Stimulated activated CD4-positive, alpha-beta T cell treated with anti-CD3 and anti-CD28 coated beads, Interleukin-12 subunit alpha, Interleukin-12 subunit beta, amount 100 ng/mL, for 48 hours (primary cell): ENCODE results near the gene ACTG2.
"Not testable (repeated sequence)": the region's sequence is repeated elsewhere in the genome, so short reads cannot be mapped to it uniquely, and the experiment has no call there.

Experiments used
- DNase-seq, 3 donors: peaks; one replicate each; pipeline ENCODE4 v3.0.0-alpha.2; 2020; ENCODE audit warnings: low read depth in 2 of 3, low spot score in 1 of 3

ACTG2 gene

DNA sequence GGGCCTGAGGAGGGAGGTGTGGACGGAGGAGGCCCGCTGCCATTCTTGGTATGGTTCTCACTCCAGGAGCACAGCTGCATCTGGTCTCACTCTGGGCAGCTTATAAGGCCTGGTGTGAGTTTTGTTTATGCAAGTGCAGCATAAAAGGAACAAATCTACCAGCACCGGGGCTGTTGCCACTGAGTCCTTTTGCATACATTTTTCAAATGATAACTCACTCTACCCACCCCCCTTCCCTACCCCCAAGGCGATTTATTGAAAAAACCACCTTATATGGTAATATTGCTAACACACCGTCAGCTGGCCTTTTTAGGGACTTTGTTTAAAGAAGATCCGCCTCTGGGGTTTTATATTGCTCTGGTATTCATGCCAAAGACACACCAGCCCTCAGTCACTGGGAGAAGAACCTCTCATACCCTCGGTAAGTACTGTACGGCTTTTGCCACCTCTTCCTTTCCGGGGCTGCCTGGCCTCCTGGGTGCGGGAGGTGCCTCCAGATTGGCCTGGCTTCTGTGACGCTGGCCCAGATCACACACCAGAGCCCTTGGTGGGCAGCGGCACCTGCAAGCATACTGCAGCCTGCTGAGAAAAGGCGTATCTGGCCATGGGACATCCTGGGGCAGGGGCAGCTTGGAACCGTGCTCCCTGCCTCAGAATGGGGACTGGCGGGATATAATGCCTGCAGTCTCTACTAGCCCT lies at the start of gene ACTG2:
Gene ACTG2 (plus strand): TSS at position 378 of the 699 bp plus-strand sequence. CDS start 8,304 bp downstream, outside the sequence.
- DNase-seq = no peak

DNA sequence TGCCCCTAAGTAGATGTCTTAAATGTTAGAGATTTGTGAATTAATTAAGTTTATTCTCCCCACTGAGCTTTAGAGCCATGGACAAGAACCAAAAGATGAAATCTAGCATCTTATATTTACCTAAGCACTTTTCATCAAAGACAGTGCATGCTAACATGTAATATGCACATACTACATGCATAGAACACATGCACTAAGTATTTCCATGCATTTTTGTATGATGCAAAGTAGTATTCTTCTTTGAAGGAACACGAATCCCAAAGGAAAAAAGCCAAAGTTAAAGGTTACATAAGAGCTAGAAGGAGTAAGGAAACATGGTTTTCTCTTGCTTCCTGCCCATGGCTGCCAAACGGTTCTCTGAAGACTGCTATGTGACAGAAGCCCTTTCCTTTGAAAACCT lies 48.7 kb upstream of the ACTG2 start:
- DNase-seq = no peak

DNA sequence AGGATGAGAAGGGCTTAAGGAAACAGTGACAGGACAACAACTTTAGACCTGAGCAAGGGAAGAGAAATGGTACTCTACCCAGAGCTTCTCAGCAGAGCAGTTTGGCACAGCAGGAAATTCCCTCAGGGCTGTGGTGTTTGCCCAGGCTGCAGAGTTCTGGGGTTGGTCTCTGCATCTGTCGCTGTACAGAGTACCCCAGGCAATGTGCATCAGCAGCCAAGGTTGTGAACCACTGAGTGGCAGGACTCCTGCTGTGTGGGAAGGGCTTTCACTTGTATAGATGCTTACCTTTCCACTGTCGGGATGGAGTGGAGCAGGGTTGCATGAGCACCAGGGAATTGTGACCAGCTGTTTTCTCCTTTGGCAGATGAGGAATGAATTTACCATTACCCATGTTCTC lies 42.8 kb upstream of the ACTG2 start:
- no peak for DNase-seq

DNA sequence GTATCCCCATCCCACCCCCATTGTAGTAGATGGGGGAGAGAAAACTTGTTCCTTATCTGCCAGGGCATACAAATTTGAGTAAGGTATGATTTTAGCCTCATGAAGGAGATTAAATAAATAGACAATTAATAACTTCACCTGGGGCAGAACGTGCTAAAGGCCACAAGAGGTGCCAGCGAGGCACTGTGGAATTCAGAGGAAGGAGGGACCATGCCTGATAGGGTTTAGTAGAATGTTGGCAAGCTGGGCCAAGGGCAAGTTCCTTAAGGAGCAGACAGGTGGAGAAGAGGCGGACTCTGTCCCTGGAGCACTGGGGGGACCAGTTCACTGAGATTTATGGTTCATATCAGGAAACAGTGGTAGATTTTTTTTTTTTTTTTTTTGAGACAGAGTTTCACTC lies 41.5 kb upstream of the ACTG2 start:
- no peak for DNase-seq

DNA sequence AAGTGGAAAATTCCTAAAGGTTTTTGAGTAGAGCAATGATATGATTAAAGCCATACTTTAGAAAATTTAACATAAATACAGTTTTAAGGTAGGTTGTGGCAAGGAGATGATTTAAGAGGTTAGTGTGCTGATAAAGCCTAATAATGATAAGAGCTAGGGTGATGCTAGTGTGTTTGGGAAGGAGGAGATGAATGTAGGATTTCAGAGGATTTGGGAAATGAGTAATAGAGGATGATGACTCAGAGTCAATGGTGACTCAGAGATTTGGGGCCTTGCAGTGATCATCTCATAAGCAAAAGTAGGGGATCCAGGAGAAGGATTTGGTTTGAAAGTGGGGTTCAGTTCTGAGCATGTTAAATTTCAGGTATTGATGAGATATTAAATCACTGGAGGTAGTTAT lies 40.8 kb upstream of the ACTG2 start:
- peak in 1 of 3 donors; percentile 32 for DNase-seq

DNA sequence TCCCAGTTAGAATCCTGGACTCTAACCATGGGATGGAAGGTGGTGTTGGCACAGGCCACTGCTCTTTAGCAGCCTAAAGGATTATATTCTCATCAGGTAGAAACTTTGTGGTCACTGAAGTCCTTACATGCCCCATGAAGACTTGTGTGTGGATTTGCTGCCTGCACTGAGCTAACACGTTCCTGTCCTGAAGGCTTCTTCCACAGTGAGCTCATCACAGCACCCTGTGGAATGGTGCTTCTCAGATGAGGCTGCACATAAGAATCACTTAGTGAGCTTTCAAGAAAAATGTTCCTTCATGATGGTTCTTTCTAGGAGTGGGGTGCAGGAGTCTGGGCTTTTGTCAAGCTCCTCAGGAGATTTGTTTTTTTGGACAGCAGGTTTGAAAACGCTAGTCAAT lies 37.3 kb upstream of the ACTG2 start:
- no peak for DNase-seq

DNA sequence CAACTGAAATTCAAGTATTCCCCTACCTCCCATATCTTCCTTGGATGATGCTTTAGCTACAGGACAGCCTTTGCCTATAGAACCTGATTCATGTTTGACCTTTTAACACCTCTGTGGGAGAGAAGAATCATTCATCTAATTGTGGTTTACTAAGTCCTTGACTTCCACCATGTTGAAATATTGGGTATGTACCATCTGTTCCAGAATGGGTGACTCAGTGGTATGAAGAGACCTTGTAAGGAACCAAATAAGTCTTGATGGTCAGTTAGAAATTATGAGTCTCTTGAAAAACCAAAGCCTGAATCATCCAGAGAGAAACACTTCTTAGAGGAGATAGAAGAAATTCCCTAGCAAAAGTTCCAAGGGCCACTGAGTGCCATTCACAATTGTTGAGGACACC lies 36.6 kb upstream of the ACTG2 start:
- no peak for DNase-seq

DNA sequence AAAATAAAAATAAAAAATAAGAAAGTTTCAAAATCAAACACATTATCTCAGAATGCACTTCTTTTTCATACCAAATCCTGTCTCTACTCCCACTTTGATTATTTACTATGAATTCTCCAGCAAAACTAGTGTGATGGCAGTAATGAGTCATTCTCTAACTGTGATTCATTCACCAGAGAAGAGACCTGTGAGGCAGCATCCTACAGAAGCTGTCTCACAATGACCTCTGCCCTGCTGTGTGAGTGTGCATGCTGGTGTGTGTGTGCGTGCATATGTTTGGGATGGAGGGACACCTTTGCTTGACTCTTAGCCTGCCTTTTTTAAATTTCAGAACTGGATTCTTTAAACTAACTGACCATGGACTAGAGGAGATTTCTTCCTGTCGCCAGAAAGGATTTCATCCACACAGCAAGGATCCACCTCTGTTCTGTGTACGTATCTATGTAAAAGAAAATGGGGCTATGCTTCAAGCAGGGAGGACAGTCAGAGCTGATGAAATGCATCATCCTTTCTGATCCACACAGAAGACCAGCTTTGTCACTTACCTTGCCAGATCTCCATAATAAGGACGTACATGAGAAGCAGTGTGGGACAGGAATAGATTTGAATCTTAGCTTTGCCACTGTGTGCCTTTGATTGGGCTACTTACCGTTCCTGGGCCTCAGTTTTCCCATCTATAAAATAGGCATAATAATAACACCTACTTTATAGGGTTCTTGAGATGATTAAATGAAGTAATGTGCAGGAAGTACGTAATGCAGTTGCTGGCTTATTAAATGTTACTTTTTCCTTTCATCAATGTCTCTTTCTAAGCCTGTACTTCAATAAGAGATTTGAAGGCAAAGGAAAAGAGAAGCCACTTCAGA lies 32.9 kb upstream of the ACTG2 start:
- peak; percentile 21 to 43 (median 22) for DNase-seq

DNA sequence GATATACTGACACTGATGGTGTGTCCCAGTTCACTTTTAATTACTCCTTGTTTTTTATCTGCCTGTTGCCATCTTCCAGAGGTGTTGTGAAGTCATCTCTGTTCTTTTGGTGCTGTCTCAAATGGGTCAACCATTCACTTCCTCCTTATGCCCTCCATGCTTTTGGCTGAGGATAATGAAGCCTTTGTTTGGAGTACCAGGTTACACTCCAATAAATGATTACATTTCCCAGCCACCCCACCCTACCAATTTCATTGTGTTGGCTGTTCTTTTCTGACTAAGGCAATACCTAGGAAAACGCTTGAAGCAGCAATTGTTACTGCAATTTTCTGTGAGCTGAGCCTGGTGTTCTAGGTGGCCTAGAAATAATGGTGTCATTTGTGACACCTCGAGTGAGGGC lies 29.8 kb upstream of the ACTG2 start:
- DNase-seq = no peak

DNA sequence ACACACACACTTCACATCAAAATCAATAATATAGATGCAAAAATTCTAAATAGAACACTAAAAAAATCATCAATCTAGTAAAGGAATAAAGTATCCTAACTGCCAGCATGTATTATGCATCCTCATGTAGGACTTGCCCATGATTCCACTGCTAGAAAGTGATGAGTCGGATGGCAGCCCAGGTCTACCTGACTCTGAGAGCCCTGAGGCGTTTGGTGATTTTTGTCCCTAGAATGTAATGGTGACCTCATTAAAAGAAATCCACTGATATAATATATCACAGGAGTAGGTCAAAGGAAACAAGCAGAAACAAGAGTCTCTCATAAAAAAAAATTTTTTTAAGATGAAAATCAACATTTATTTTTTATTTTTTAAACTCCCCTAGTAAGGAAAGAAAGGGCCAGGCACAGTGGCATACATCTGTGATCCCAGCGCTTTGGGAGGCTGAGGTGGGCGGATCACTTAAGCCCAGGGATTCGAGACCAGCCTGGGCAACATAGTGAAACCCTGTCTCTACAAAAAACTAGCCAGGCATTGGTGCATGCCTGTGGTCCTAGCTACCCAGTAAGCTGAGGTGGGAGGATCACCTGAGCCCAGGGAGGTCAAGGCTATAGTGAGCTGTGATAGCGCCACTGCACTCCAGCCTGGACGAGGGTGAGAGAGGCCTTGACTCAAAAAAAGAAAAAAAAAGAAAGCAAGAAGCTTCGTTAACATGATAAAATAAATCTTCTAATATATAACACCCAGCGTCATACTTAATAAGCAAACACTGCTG lies 24.4 kb upstream of the ACTG2 start:
- no peak for DNase-seq

DNA sequence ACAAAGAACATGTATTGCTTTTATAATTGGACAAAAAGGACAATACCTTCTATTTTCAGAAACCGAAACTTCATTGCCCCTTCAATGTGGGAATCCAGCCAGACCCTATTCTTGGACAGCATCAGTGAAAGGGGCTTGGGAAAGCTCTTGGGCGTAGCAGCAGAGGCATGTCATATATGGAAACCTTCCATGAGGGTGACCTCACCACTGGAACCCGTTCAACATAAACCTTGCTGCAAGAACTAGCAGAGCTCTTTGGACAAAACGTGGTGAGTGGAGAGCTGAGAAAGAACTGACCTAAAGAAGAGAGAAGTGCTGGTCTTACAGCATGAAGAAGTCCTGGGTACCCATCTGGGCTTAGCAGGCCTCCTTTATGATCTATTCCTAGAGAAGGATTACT lies 22.7 kb upstream of the ACTG2 start:
- DNase-seq = no peak

DNA sequence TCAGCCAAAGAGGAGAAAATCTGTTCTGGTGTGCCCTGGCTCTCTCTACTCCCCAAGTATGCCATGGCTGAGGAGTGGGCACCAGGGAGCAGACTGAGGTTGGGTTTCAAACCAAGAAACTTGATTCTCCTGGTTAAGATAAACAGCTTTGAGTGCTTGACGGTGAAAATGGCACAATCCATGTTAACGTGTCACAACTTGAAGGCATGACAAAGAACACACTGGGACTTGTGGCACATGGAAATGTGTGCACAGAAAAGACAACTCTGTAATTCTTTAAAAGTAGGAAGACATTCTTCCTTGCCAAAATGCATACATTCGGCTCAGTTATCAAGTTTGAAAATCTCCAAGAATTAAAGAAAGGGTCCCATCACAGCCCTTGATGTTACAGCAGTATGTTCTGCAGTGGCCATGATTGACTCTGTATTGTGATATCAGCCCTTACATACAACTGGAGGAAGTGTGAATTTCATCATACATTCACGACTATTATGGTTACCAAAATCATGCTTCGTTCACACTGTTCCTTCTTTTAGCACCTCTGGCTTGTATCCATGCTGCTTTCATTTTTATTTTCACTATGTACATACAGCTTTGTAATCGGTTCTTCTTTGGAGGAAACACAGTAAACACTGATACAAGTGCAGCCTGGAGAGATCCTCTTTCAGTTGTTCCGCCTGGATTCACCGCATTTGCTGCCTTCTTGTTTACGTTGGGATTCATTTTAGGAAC lies 15.6 kb upstream of the ACTG2 start:
- no peak for DNase-seq

DNA sequence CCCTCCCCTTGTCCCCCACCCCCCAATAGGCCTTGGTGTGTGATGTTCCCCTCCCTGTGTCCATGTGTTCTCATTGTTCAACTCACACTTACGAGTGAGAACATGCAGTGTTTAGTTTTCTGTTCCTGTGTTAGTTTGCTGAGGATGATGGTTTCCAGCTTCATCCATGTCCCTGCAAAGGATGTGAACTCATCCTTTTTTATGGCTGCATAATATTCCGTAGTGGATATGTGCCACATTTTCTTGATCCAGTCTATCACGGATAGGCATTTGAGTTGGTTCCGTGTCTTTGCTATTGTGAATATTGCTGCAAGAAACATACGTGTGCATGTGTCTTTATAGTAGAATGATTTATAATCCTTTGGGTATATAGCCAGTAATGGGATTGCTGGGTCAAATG lies 14.8 kb upstream of the ACTG2 start:
- DNase-seq = not testable (repeated sequence)

DNA sequence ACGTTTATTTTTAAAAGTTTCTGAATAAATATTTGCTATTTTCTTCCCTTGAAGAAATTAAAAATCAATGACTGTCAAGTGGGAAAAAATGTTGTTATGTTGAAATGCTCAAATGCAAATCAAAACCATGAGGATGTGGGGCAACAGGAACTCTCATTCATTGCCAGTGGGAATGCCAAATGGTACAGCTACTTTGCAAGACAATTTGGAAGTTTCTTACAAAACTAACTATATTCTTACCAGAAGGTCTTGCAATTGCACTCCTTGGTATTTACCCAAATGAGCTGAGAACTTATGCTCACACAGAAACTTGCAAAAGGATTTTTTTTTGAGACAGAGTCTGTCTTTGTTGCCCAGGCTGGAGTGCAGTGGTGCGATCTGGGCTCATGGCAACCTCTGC lies 7.4 kb upstream of the ACTG2 start:
- no peak for DNase-seq

DNA sequence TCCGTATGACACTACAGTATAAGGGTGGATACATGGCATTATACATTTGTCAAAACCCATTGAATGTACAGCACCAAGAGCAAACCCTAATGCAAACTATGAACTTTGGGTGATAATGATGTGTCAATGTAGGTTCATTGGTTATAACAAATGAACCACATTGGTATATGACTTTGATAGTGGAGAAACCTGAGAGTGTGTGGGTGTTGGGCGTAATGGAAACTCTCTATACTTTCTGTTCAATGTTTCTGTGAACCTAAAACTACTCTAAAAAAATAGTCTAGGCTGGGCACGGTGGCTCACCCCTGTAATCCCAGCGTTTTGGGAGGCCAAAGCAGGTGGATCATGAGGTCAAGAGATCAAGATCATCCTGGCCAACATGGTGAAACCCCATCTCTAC lies 6.5 kb upstream of the ACTG2 start:
- peak; percentile 30 to 69 (median 40) for DNase-seq

DNA sequence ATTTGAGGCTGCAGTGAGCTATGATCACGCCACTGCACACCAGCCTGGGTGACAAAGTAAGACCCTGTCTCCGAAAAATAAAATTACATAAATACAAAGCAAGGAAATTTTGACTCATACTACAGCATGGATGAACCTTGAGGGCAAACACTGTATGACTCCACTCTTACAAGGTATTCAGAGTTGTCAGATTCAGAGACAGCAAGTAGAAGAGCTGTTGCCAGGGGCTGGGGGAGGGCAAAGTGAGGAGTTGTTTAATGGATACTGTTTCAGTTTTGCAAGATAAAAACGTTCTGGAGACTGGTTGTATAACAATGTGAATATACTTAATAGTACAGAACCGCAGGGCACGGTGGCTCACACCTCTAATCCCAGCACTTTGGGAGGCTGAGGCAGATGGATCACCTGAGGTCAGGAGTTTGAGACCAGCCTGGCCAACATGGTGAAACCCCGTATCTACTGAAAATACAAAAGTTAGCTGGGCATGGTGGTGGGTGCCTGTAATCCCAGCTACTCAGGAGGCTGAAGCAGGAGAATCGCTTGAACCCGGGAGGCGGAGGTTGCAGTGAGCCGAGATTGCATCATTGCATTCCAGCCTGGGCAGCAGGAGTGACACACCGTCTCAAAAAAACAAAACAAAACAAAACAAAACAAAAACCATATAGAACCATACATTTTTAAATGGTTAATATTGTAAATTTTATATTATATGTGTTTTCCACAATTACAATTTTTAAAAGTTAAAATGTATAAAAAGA lies 5.0 kb upstream of the ACTG2 start:
- DNase-seq = not testable (repeated sequence)

DNA sequence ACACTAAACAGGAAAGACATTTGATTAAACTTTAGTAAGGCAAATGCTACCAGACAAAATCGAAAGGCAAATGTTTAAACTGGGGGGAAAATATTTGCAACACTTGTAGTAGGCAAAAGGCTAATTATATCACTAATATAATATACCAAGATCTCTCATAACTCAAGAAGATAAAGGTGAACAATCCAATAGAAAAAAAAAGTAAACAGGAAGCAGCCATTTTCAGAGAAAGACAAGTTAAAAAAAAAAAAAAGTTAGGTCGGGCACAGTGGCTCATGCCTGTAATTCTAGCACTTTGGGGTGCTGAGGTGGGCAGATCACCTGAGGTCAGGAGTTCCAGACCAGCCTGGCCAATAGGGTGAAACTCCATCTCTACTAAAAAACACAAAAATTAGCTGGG lies 4.4 kb upstream of the ACTG2 start:
- no peak for DNase-seq

DNA sequence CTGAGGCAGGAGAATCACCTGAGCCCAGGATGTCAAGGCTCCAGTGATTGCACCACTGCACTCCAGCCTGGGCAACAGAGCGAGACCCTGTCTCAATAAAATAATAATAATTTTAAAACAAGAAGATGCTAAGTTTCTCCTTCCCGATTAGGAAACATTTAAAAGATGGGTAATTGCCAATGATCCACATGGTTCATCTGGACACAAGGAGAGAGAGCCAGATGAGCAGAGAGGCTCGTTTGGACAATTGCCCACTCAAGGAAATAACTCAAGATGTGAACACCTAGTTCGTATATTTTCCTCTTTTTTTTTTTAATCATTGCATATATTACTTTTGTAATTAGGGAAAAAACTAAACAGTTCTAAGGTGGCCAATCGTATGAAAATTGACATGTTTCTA lies 3.6 kb upstream of the ACTG2 start:
- no peak for DNase-seq

DNA sequence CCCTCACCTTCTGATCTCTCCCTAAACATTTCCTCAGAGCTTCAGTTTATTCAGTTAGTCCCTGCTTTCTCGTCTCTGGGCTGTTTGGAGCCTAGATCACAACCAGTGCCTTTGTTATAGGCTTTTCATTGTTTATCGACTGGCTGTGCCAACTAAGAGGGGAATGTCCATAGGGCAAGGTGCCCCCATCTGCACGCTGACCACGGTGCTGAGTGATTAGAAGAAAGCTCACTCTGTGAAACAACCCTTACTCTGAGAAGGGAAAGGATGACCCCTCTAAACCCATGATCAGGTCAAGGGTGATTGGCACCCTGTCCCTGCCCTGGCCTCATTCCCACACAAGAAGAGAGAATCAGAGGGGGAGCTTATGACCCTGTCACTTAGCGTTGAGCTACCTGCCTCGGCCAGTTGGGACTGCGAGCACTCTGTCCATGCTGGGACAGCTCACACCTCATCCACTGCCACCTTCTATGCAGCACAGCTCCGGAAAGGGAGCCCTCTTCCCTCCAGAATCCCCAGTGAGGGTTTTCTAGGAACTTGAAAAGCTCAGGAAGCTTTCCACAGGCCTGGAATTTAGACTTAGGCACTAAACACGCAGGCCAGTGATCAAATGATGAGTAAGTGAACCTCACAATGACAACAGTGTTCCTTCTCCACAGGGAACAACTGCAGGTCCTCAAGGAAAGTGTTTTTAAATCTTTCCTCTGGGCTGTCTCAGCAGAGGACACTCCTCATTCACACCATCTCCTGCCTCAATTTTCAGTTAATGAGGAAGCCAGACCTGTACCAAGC lies 2.3 kb upstream of the ACTG2 start:
- no peak for DNase-seq
